DMS114 treated with DMSO at 0.1 percent for 48 hours (cell line): ENCODE measurements around the gene AZIN2.
"Not testable (repeated sequence)": the region's sequence is repeated elsewhere in the genome, so short reads cannot be mapped to it uniquely, and the experiment has no call there.

Experiments used
- DNase-seq: peaks from one replicate; lab custom pipeline; 2025; ENCODE audit not compliant: unreplicated experiment; lab: John Stamatoyannopoulos, UW

AZIN2 gene

GRCh38 chr1:33057095-33057494 lies 23.9 kb upstream of the AZIN2 start:
- DNase-seq, result no peak

- DNase-seq, result no peak
Measured at GRCh38 chr1:33060579-33061083, 20.3 kb upstream of the AZIN2 start.

- DNase-seq, result no peak
Measured at GRCh38 chr1:33061834-33062233, 19.1 kb upstream of the AZIN2 start.

- not testable (repeated sequence) for DNase-seq
Measured at GRCh38 chr1:33064284-33064683, 16.7 kb upstream of the AZIN2 start.

- no peak for DNase-seq
Measured at GRCh38 chr1:33065301-33065700, 15.7 kb upstream of the AZIN2 start.

- DNase-seq, result not testable (repeated sequence)
Measured at GRCh38 chr1:33066477-33066876, 14.5 kb upstream of the AZIN2 start.

GRCh38 chr1:33068108-33068507 lies 12.8 kb upstream of the AZIN2 start:
- DNase-seq, result not testable (repeated sequence)

- DNase-seq, result no peak
Measured at GRCh38 chr1:33070628-33071027, 10.3 kb upstream of the AZIN2 start.

GRCh38 chr1:33072707-33073106 lies 8.2 kb upstream of the AZIN2 start:
- DNase-seq, result no peak

- DNase-seq, result no peak
Measured at GRCh38 chr1:33074193-33074945, 6.6 kb upstream of the AZIN2 start.

GRCh38 chr1:33078030-33078591 lies 2.8 kb upstream of the AZIN2 start:
- DNase-seq, result no peak

- DNase-seq, result no peak
Measured at GRCh38 chr1:33080373-33080772, 580 bp upstream of the AZIN2 start.

GRCh38 chr1:33081554-33082305 lies 777 bp downstream of the AZIN2 start:
- no peak for DNase-seq

- no peak for DNase-seq
Measured at GRCh38 chr1:33082575-33083108, 1.7 kb downstream of the AZIN2 start.

GRCh38 chr1:33085332-33085731 lies 4.4 kb downstream of the AZIN2 start:
- DNase-seq, result no peak

- DNase-seq, result peak; percentile 49
Measured at GRCh38 chr1:33086384-33086850, 5.5 kb downstream of the AZIN2 start.

GRCh38 chr1:33087677-33088076 lies 6.7 kb downstream of the AZIN2 start:
- DNase-seq, result no peak

- no peak for DNase-seq
Measured at GRCh38 chr1:33088119-33088906, 7.4 kb downstream of the AZIN2 start.

GRCh38 chr1:33089457-33089856 lies 8.5 kb downstream of the AZIN2 start:
- DNase-seq, result no peak

GRCh38 chr1:33092438-33092837 lies 11.5 kb downstream of the AZIN2 start:
- DNase-seq, result no peak

- no peak for DNase-seq
Measured at GRCh38 chr1:33093004-33093403, 12.1 kb downstream of the AZIN2 start.
